ENCODE data around the gene SLC18A2. TPM values are rescaled to one million over a fixed set of nuclear protein-coding genes. Genes with fewer than 3 reads are reported as not detected.

SLC18A2 gene
- total and polyA plus RNA-seq, 2 donors (not counting 3 experiments of a cell fraction or from before 2014, with no cell fraction given) = not detected

GRCh38 chr10:117273980-117274379 lies 33.1 kb downstream of the SLC18A2 start:
- TF ChIP-seq JUN (IDR thresholded peaks at IDR 0.05; ENCODE audit: borderline replicate concordance, insufficient read depth, insufficient read length, low read depth) (no peak), GATA2 (IDR thresholded peaks at IDR 0.05; ENCODE audit: insufficient read depth, insufficient read length, low read depth, low read length) (no peak), FOS (IDR thresholded peaks at IDR 0.05; ENCODE audit: borderline replicate concordance, insufficient read depth, low read length) (no peak), EZH2 (IDR thresholded peaks at IDR 0.05; ENCODE audit: borderline replicate concordance, low read depth, low read length, severe bottlenecking) (no peak), CTCF (IDR thresholded peaks at IDR 0.05; ENCODE audit: extremely low read depth in 1 of 2, insufficient read depth in 1 of 2, low read depth in 1 of 2, low read length in 2 of 2) (no peak), POLR2AphosphoS5 (IDR thresholded peaks at IDR 0.05; ENCODE audit: insufficient read depth, low read depth, low read length) (no peak), POLR2A (IDR thresholded peaks at IDR 0.05; ENCODE audit: low read depth, low read length) (no peak), MYC (IDR thresholded peaks at IDR 0.05; ENCODE audit: low read depth, low read length) (no peak), MAX (IDR thresholded peaks at IDR 0.05; ENCODE audit: insufficient read depth, insufficient read length) (no peak)
- H3K79me2 ChIP-seq (ENCODE audit: control insufficient read depth, insufficient read depth, low read length) = no peaks in the 10 kb centered on the region
- no peak overlapping the region for H3K4me2 ChIP-seq (ENCODE audit: insufficient read depth, low read length)
- H3K9me1 ChIP-seq (replicated peaks; ENCODE audit: control insufficient read depth, extremely low read depth, insufficient read depth, low read length) = no peaks in the 10 kb centered on the region
- intact Hi-C loops (cut with micrococcal nuclease) (no loop called here), dilution Hi-C loops (cut with MboI; ENCODE audit: extremely low pct_ligation_motif_present, low sequenced_read_pairs) (no loop called here)
- H2AFZ ChIP-seq (ENCODE audit: low read depth, low read length) = no peak overlapping the region
- FAIRE-seq (no peak), DNase-seq (ENCODE audit: low read depth, low spot score) (no peak)
- BruUV-seq (replicated peaks) = no TSS peak
- CTCF ChIA-PET = interaction anchor here (2.1 kb wide), 1 partner anchor 45 kb away, joined by 9 read pairs; no protein-coding TSS in a partner anchor
- no peaks in the 10 kb centered on the region for H3K36me3 ChIP-seq (ENCODE audit: control insufficient read depth in 2 of 2, extremely low read depth in 1 of 2, insufficient read depth in 2 of 2, low read length in 2 of 2)
- no peaks in the 10 kb centered on the region for H3K4me1 ChIP-seq (ENCODE audit: control insufficient read depth, extremely low read depth, insufficient read depth, low read length)
- H3K9me3 ChIP-seq (replicated peaks; ENCODE audit: control insufficient read depth, insufficient read depth, low read length) = no peaks in the 10 kb centered on the region
- no peak overlapping the region for H3K27ac ChIP-seq (ENCODE audit: insufficient read depth, low read depth, low read length)
- H3K9ac ChIP-seq (replicated peaks; ENCODE audit: extremely low read depth, insufficient read depth, low read length) = no peak overlapping the region
- no peak overlapping the region for H3K4me3 ChIP-seq (replicated peaks in 1 of 3; ENCODE audit: insufficient read depth in 1 of 3, low read depth in 1 of 3, low read length in 3 of 3)
- no peaks in the 10 kb centered on the region for H3K27me3 ChIP-seq (ENCODE audit: control insufficient read depth in 2 of 2, insufficient read depth in 2 of 2, low read length in 2 of 2)
- POLR2A ChIA-PET = no interaction called here
- no peaks in the 10 kb centered on the region for H4K20me1 ChIP-seq (replicated peaks; ENCODE audit: control insufficient read depth, extremely low read depth, insufficient read depth, low read length)

Measured in endothelial cell of umbilical vein (primary cell).